B cell (primary cell): Measurements from ENCODE around the gene SH2B2. TPM values are rescaled to one million over a fixed set of nuclear protein-coding genes. Genes with fewer than 3 reads are reported as not detected.

ENCODE experiments used
- ATAC-seq: fragments of 200-7000 bp; cut with Tn5 transposase; one replicate; pipeline ENCODE4 v1.10.0; 2021; ENCODE audit warnings: low read depth, mild to moderate bottlenecking, moderate number of reproducible peaks, moderate library complexity
- CTCF ChIA-PET: fragments of 350-600 bp; sonication (Branson Sonifier 250); formaldehyde crosslinking; loops from one replicate; lab custom pipeline; 2021; ENCODE audit warnings: antibody characterized with exemption, inconsistent platforms; lab: Charles Lee
- POLR2A ChIA-PET: fragments of 350-600 bp; sonication (Branson Sonifier 250); formaldehyde crosslinking; loops from one replicate; lab custom pipeline; 2021; ENCODE audit warnings: antibody characterized with exemption; lab: Charles Lee
- DNase-seq: peaks from one replicate; pipeline ENCODE4 v3.0.0; 2013
- H2AFZ ChIP-seq: 2 replicates; pipeline ENCODE4 v1.6.1; 2012; ENCODE audit warnings: mild to moderate bottlenecking, low read depth, low read length; ENCODE audit not compliant: insufficient read depth, poor library complexity, severe bottlenecking
- H3K27ac ChIP-seq, 2 donors: 1 replicate in 1 of 2; 2 replicates in 1 of 2; pipeline ENCODE4 v1.5.1; 2012 to 2013; ENCODE audit warnings: low read length in 2 of 2, mild to moderate bottlenecking in 2 of 2, moderate library complexity in 1 of 2
- H3K27me3 ChIP-seq, 4 experiments: fragments of 200-600 bp in 1 of 4; sonication (generic) in 1 of 4; replicated peaks in 1 of 4; 1 replicate in 2 of 4; 2 replicates in 2 of 4; pipeline versions ENCODE4 v1.6.1 to v1.7.0; 2013 to 2016; ENCODE audit warnings: low read length in 3 of 4, mild to moderate bottlenecking in 2 of 4, mixed read lengths in 1 of 4, moderate library complexity in 1 of 4; ENCODE audit not compliant: insufficient read depth in 4 of 4, control insufficient read depth in 3 of 4; ENCODE audit errors: control extremely low read depth in 1 of 4
- H3K36me3 ChIP-seq, 2 experiments: replicated peaks in 1 of 2; 1 replicate in 1 of 2; 2 replicates in 1 of 2; pipeline versions ENCODE4 v1.6.1 to v1.7.1; 2013; ENCODE audit warnings: low read length in 1 of 2; ENCODE audit not compliant: insufficient read depth in 2 of 2, control insufficient read depth in 1 of 2; ENCODE audit errors: control extremely low read depth in 1 of 2, extremely low read depth in 1 of 2
- H3K4me1 ChIP-seq, 2 donors: fragments of 200-600 bp in 1 of 2; sonication (generic) in 1 of 2; 1 replicate in 1 of 2; 2 replicates in 1 of 2; pipeline versions ENCODE4 v1.5.1 to v1.6.1; 2013 to 2017; ENCODE audit warnings: low read length in 2 of 2; ENCODE audit not compliant: control insufficient read depth in 2 of 2, insufficient read depth in 2 of 2
- H3K4me2 ChIP-seq: replicated peaks from 2 replicates; pipeline ENCODE3; 2012; ENCODE audit warnings: mild to moderate bottlenecking, low read depth, low read length; ENCODE audit not compliant: poor library complexity, severe bottlenecking
- H3K4me3 ChIP-seq, 5 experiments: fragments of 200-600 bp in 1 of 5; sonication (generic) in 1 of 5; 1 replicate in 3 of 5; 2 replicates in 2 of 5; pipeline versions ENCODE4 v1.5.1 to v1.7.0; 2011 to 2016; ENCODE audit warnings: low read length in 4 of 5, mild to moderate bottlenecking in 4 of 5, low read depth in 2 of 5, control low read depth in 1 of 5, moderate library complexity in 1 of 5; ENCODE audit not compliant: insufficient read depth in 1 of 5; ENCODE audit errors: control extremely low read depth in 1 of 5, extremely low read depth in 1 of 5
- H3K79me2 ChIP-seq: fragments of 200-600 bp; sonication (generic); one replicate; pipeline ENCODE4 v1.6.0; 2016; ENCODE audit warnings: low read length; ENCODE audit not compliant: control insufficient read depth, insufficient read depth
- H3K9ac ChIP-seq: fragments of 200-600 bp; sonication (generic); 2 replicates; pipeline ENCODE4 v1.6.1; 2017; ENCODE audit warnings: mild to moderate bottlenecking, low read length, moderate library complexity
- H3K9me3 ChIP-seq, 3 donors: one replicate each; pipeline versions ENCODE4 v1.6.1 to v1.7.1; 2013; ENCODE audit warnings: low read length in 2 of 3; ENCODE audit not compliant: control insufficient read depth in 2 of 3, insufficient read depth in 1 of 3; ENCODE audit errors: control extremely low read depth in 1 of 3
- H4K20me1 ChIP-seq: 2 replicates; pipeline ENCODE4 v1.6.0; 2012; ENCODE audit warnings: mild to moderate bottlenecking, low read length; ENCODE audit not compliant: insufficient read depth, control insufficient read depth, poor library complexity, severe bottlenecking
- H3K27ac Mint-ChIP-seq: one replicate; pipeline ENCODE4 v1.8.0; 2021; ENCODE audit warnings: mixed read lengths
- H3K27me3 Mint-ChIP-seq: one replicate; pipeline ENCODE4 v1.8.0; 2021; ENCODE audit warnings: mixed read lengths
- H3K4me1 Mint-ChIP-seq: one replicate; pipeline ENCODE4 v1.8.0; 2021; ENCODE audit warnings: mixed read lengths
- H3K4me3 Mint-ChIP-seq: one replicate; pipeline ENCODE4 v1.8.0; 2021; ENCODE audit warnings: mixed read lengths
- H3K9me3 Mint-ChIP-seq: one replicate; pipeline ENCODE4 v1.8.0; 2022; ENCODE audit warnings: mixed read lengths; ENCODE audit not compliant: insufficient read depth
- EZH2 ChIP-seq: IDR thresholded peaks from 2 replicates; pipeline ENCODE4 v1.6.1; 2012; ENCODE audit warnings: borderline replicate concordance, low read depth, mild to moderate bottlenecking, moderate library complexity, low read length; ENCODE audit not compliant: insufficient read depth, poor library complexity, severe bottlenecking
- WGBS: methylation state at CpG from one replicate; pipeline ENCODE4 v1.1.5; 2013; ENCODE audit warnings: missing lambda C conversion rate; ENCODE audit not compliant: insufficient coverage; 5-methylcytosine and 5-hydroxymethylcytosine counted together
- intact Hi-C: fragments of 100-400 bp; cut with micrococcal nuclease; formaldehyde crosslinking; loops from one replicate; pipeline ENCODE4 v1.10.0; 2022
- polyA plus RNA-seq: library from polyadenylated mRNA; depleted of rRNA; stranded (reverse); fragments of >200 nt; gene quantifications from 2 replicates; pipeline ENCODE4 v1.2.3, GENCODE V29; 2012
- total RNA-seq, 2 donors: library from RNA; stranded (reverse); fragments of 120-200 nt in 1 of 2; gene quantifications; 1 replicate in 1 of 2; 2 replicates in 1 of 2; pipeline versions ENCODE4 v1.2.3 to v1.2.4, GENCODE V29; 2013 to 2022
- TF ChIP-seq, protein P1 (sequence below): fragments of 200-600 bp; IDR thresholded peaks from one replicate; pipeline ENCODE4 v1.8.0; 2022; ENCODE audit warnings: antibody characterized with exemption, mild to moderate bottlenecking

SH2B2 gene
- total and polyA plus RNA-seq, 2 donors (not counting 1 experiment from before 2014, with no cell fraction given) = 41.2 to 95.4 TPM

DNA sequence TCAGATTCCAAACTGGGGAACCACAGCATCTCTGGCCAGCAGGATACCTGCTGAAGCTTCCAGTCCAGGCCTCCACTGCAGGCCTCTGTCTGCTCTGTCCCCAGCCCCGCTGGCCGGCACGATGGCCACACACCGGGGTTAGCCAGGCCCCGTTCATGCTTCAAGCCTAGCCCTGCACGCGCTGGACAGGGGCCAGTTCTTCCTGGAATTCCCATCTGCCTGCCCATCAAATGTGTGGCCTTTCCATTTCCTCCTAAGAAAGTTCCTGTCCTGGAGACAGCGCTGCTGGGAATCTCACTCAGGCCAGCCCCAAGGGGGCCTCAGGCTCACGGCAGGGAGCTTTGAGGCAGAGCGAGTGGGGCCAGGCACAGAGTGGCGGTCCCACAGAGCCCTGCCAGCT, 18.0 kb downstream of the SH2B2 start:
- ATAC-seq (no peak), DNase-seq (no peak)
- Mint-ChIP-seq H3K27ac (peak overlapping the region; percentile 86), H3K4me3 (peak overlapping the region; percentile 53), H3K27me3 (no peaks in the 10 kb centered on the region), H3K9me3 (no peaks in the 10 kb centered on the region), H3K4me1 (peaks cover 73% of the 10 kb centered on the region)
- Histone ChIP-seq H3K9ac (no peak overlapping the region), H3K4me1 (peaks cover 66 to 73% of the 10 kb centered on the region in 2 donors), H3K9me3 (peaks cover 0 to 7% (median 0%) of the 10 kb centered on the region in 3 donors), H3K27me3 (no peaks in the 10 kb centered on the region), H2AFZ (no peak overlapping the region), H3K27ac (peak overlapping the region; percentile 93 to 95), H3K36me3 (peaks cover 0 to 46% of the 10 kb centered on the region in 2 experiments), H4K20me1 (peaks cover 29% of the 10 kb centered on the region), H3K79me2 (peaks cover 80% of the 10 kb centered on the region), H3K4me2 (peak overlapping the region; percentile 69), H3K4me3 (no peak overlapping the region)
- 96% methylated on average over 11 of the region's 11 CpGs for WGBS
- intact Hi-C loops = loop anchor here (10.0 kb wide), 1 partner anchor 120 kb away; no protein-coding TSS in a partner anchor
- ChIA-PET CTCF (interaction anchor here (0.6 to 7.4 kb wide), 3 partner anchors 10 to 127 kb away, joined by 3 to 75 read pairs (median 5); partner anchors contain the start of gene SH2B2), POLR2A (interaction anchor here (0.6 to 10.7 kb wide), 6 partner anchors 11 to 137 kb away, joined by 3 to 126 read pairs (median 4); partner anchors contain the start of gene SH2B2)
- TF ChIP-seq, protein P1, sequence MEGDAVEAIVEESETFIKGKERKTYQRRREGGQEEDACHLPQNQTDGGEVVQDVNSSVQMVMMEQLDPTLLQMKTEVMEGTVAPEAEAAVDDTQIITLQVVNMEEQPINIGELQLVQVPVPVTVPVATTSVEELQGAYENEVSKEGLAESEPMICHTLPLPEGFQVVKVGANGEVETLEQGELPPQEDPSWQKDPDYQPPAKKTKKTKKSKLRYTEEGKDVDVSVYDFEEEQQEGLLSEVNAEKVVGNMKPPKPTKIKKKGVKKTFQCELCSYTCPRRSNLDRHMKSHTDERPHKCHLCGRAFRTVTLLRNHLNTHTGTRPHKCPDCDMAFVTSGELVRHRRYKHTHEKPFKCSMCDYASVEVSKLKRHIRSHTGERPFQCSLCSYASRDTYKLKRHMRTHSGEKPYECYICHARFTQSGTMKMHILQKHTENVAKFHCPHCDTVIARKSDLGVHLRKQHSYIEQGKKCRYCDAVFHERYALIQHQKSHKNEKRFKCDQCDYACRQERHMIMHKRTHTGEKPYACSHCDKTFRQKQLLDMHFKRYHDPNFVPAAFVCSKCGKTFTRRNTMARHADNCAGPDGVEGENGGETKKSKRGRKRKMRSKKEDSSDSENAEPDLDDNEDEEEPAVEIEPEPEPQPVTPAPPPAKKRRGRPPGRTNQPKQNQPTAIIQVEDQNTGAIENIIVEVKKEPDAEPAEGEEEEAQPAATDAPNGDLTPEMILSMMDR = no peak
- TF ChIP-seq EZH2 = no peak
